CD4-positive, alpha-beta T cell (primary cell): ENCODE measurements around the gene STAB2. TPM values are rescaled to one million over a fixed set of nuclear protein-coding genes. Genes with fewer than 3 reads are reported as not detected.

Experiments
- ATAC-seq: fragments of 200-7000 bp; cut with Tn5 transposase; one replicate; pipeline ENCODE4 v1.10.0; 2022; ENCODE audit warnings: mild to moderate bottlenecking; ENCODE audit not compliant: poor library complexity
- CTCF ChIA-PET: fragments of 350-600 bp; sonication (Branson Sonifier 250); formaldehyde crosslinking; loops from one replicate; lab custom pipeline; 2021; ENCODE audit warnings: antibody characterized with exemption, inconsistent platforms; lab: Charles Lee
- POLR2A ChIA-PET: fragments of 350-600 bp; sonication (Branson Sonifier 250); formaldehyde crosslinking; loops from one replicate; lab custom pipeline; 2021; ENCODE audit warnings: antibody characterized with exemption, inconsistent platforms; lab: Charles Lee
- DNase-seq, 14 experiments: peaks; one replicate each; pipeline ENCODE4 v3.0.0-alpha.2; 2013 to 2020; ENCODE audit warnings: mixed read lengths in 2 of 14
- H3K27ac ChIP-seq, 2 donors: one replicate each; pipeline versions ENCODE4 v1.5.1 to v1.7.0; 2013; ENCODE audit warnings: low read length in 2 of 2, low read depth in 1 of 2, mild to moderate bottlenecking in 1 of 2
- H3K27me3 ChIP-seq, 2 experiments: 1 replicate in 1 of 2; 2 replicates in 1 of 2; pipeline versions ENCODE4 v1.6.1 to v1.7.0; 2013; ENCODE audit warnings: low read length in 2 of 2, control low read depth in 1 of 2, mild to moderate bottlenecking in 1 of 2, moderate library complexity in 1 of 2; ENCODE audit not compliant: insufficient read depth in 2 of 2, control insufficient read depth in 1 of 2
- H3K36me3 ChIP-seq: one replicate; pipeline ENCODE4 v1.6.1; 2013; ENCODE audit warnings: low read length, control low read depth; ENCODE audit not compliant: insufficient read depth
- H3K4me1 ChIP-seq: one replicate; pipeline ENCODE4 v1.6.1; 2013; ENCODE audit warnings: low read length, control low read depth; ENCODE audit not compliant: insufficient read depth
- H3K4me3 ChIP-seq: one replicate; pipeline ENCODE4 v1.5.1; 2013; ENCODE audit warnings: mild to moderate bottlenecking, low read length, moderate library complexity
- H3K9me3 ChIP-seq, 2 experiments: 1 replicate in 1 of 2; 2 replicates in 1 of 2; pipeline versions ENCODE4 v1.6.1 to v1.7.0; 2013; ENCODE audit warnings: low read length in 2 of 2, mild to moderate bottlenecking in 2 of 2, control low read depth in 1 of 2, moderate library complexity in 1 of 2; ENCODE audit not compliant: control insufficient read depth in 1 of 2, insufficient read depth in 1 of 2
- H3K27ac Mint-ChIP-seq: one replicate; pipeline ENCODE4 v1.8.0; 2020; ENCODE audit warnings: mixed read lengths
- H3K27me3 Mint-ChIP-seq: one replicate; pipeline ENCODE4 v1.8.0; 2021; ENCODE audit warnings: mixed read lengths
- H3K36me3 Mint-ChIP-seq: one replicate; pipeline ENCODE4 v1.8.0; 2021; ENCODE audit warnings: low read depth, mixed read lengths
- H3K4me1 Mint-ChIP-seq: one replicate; pipeline ENCODE4 v1.8.0; 2021; ENCODE audit warnings: low read depth, mixed read lengths
- H3K4me3 Mint-ChIP-seq: one replicate; pipeline ENCODE4 v1.8.0; 2020; ENCODE audit warnings: mild to moderate bottlenecking, mixed read lengths
- H3K9me3 Mint-ChIP-seq: one replicate; pipeline ENCODE4 v1.8.0; 2020; ENCODE audit warnings: mixed read lengths
- intact Hi-C, 2 experiments: fragments of 100-400 bp; cut with DNase I in 1 of 2; cut with micrococcal nuclease in 1 of 2; formaldehyde crosslinking; loops; one replicate each; pipeline versions ENCODE4 v1.15.1 to v1.9.0; 2023 to 2025; cut with DNase I, micrococcal nuclease
- total RNA-seq, 174 experiments: library from RNA in 2 of 174; stranded (reverse) in 2 of 174; gene quantifications; one replicate each; pipeline ENCODE4 v1.2.3 and lab custom pipeline; 2021 to 2026
- TF ChIP-seq, protein P1 (sequence below): fragments of 200-600 bp; IDR thresholded peaks from one replicate; pipeline ENCODE4 v1.8.0; 2022; ENCODE audit warnings: antibody characterized with exemption, mild to moderate bottlenecking

The STAB2 gene
- total RNA-seq, 2 experiments from 2014 or later, result not detected

DNA sequence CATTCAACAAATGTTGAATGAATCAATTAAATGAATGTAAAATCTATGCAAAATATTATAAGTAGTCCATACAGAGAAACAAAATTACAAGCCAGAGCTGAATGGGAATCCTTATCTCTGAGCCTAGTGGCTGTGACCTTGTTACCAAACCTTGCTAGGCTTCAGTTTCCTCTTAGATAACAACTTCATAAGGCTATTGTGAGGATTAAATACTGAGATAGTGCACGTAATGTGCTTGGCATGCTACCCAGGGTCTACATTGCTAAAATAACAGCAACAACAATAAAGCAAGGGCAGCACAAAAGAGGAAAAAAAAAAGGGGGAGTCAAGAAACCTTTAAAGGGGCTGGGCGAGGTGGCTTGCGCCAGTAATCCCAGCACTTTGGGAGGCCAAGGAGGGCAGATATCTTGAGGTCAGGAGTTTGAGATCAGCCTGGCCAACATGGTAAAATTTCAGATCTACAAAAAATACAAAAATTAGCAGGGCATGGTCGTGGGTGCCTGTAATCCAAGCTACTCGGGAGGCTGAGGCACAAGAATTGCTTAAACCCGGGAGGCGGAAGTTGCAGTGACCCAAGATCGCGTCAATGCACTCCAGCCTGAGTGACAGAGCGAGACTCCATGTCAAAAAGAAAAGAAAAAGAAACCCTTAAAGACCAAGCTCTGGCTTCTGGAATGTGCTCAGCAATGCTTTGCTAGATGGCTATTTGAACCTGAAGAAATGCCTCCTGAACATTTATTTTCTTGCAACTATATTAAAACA, 14.1 kb downstream of the STAB2 start:
- Histone ChIP-seq H3K4me1 (no peaks in the 10 kb centered on the region), H3K4me3 (no peak overlapping the region), H3K27ac (no peak overlapping the region), H3K36me3 (no peaks in the 10 kb centered on the region), H3K27me3 (peaks cover 0 to 2% of the 10 kb centered on the region in 2 experiments), H3K9me3 (no peaks in the 10 kb centered on the region)
- Mint-ChIP-seq H3K27me3 (peaks cover 20% of the 10 kb centered on the region), H3K27ac (no peak overlapping the region), H3K9me3 (no peaks in the 10 kb centered on the region), H3K36me3 (no peaks in the 10 kb centered on the region), H3K4me1 (no peaks in the 10 kb centered on the region), H3K4me3 (no peak overlapping the region)
- ATAC-seq, result no peak
- CTCF ChIA-PET, result no interaction called here
- TF ChIP-seq, protein P1, sequence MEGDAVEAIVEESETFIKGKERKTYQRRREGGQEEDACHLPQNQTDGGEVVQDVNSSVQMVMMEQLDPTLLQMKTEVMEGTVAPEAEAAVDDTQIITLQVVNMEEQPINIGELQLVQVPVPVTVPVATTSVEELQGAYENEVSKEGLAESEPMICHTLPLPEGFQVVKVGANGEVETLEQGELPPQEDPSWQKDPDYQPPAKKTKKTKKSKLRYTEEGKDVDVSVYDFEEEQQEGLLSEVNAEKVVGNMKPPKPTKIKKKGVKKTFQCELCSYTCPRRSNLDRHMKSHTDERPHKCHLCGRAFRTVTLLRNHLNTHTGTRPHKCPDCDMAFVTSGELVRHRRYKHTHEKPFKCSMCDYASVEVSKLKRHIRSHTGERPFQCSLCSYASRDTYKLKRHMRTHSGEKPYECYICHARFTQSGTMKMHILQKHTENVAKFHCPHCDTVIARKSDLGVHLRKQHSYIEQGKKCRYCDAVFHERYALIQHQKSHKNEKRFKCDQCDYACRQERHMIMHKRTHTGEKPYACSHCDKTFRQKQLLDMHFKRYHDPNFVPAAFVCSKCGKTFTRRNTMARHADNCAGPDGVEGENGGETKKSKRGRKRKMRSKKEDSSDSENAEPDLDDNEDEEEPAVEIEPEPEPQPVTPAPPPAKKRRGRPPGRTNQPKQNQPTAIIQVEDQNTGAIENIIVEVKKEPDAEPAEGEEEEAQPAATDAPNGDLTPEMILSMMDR, result no peak
- intact Hi-C loops, result no loop called here
- POLR2A ChIA-PET, result no interaction called here
- DNase-seq, result no peak

DNA sequence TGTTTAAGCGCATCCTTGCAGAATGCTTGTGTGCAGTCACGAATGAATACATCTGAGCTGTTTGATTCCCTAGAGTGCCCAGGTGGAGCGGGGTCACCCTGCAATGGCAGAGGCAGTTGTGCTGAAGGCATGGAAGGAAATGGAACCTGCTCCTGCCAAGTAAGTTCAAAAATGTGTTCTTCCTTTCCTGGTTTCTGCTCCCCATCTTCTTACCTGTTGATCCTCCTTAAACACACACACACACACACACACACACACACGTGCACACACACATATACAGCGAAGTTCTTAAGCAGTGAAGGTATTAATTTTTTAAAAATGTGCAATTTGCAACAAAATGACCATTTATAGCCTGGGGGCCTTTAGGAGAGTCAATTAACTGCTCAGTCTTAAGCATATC, 33.3 kb downstream of the STAB2 start:
- Mint-ChIP-seq H3K9me3 (no peaks in the 10 kb centered on the region), H3K4me1 (no peaks in the 10 kb centered on the region), H3K27ac (no peak overlapping the region), H3K4me3 (no peak overlapping the region), H3K36me3 (no peaks in the 10 kb centered on the region), H3K27me3 (peaks cover 22% of the 10 kb centered on the region)
- Histone ChIP-seq H3K27me3 (peaks cover 0 to 5% of the 10 kb centered on the region in 2 experiments), H3K27ac (no peak overlapping the region), H3K4me1 (no peaks in the 10 kb centered on the region), H3K9me3 (no peaks in the 10 kb centered on the region), H3K4me3 (no peak overlapping the region), H3K36me3 (no peaks in the 10 kb centered on the region)
- no peak for DNase-seq
- ATAC-seq, result no peak
- intact Hi-C loops, result no loop called here
- TF ChIP-seq, protein P1, result no peak
- CTCF ChIA-PET, result no interaction called here
- POLR2A ChIA-PET, result no interaction called here

DNA sequence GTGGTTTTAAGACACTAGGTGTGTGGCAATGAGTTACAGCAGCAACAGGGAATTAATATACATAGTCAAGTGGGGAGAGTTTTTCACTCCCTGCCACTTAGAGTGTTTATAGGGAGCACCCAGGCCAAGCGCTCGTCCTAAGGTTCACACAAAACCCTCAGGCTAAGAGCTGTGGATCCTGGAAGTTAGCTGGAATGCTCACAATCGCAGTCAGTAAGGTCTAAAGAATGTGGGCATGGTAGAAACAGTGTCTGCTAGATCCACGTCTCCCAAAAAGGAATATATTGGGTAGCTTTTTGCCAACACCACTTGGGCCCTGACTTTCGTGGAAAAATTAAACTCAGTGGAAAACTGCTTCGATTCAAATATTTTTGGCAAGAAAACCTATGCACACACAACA, 36.6 kb downstream of the STAB2 start:
- Mint-ChIP-seq H3K4me3 (no peak overlapping the region), H3K9me3 (no peaks in the 10 kb centered on the region), H3K27ac (no peak overlapping the region), H3K4me1 (no peaks in the 10 kb centered on the region), H3K36me3 (no peaks in the 10 kb centered on the region), H3K27me3 (peaks cover 23% of the 10 kb centered on the region)
- Histone ChIP-seq H3K27me3 (peaks cover 0 to 3% of the 10 kb centered on the region in 2 experiments), H3K36me3 (no peaks in the 10 kb centered on the region), H3K27ac (no peak overlapping the region), H3K9me3 (no peaks in the 10 kb centered on the region), H3K4me3 (no peak overlapping the region), H3K4me1 (no peaks in the 10 kb centered on the region)
- POLR2A ChIA-PET, result no interaction called here
- intact Hi-C loops, result no loop called here
- CTCF ChIA-PET, result no interaction called here
- TF ChIP-seq, protein P1, result no peak
- ATAC-seq (no peak), DNase-seq (no peak)
